CD4-positive, alpha-beta T cell (primary cell): ENCODE measurements around the gene SLC17A4. TPM values are rescaled to one million over a fixed set of nuclear protein-coding genes. Genes with fewer than 3 reads are reported as not detected.

ENCODE experiments used
- ATAC-seq: fragments of 200-7000 bp; cut with Tn5 transposase; one replicate; pipeline ENCODE4 v1.10.0; 2022; ENCODE audit warnings: mild to moderate bottlenecking; ENCODE audit not compliant: poor library complexity
- CTCF ChIA-PET: fragments of 350-600 bp; sonication (Branson Sonifier 250); formaldehyde crosslinking; loops from one replicate; lab custom pipeline; 2021; ENCODE audit warnings: antibody characterized with exemption, inconsistent platforms; lab: Charles Lee
- POLR2A ChIA-PET: fragments of 350-600 bp; sonication (Branson Sonifier 250); formaldehyde crosslinking; loops from one replicate; lab custom pipeline; 2021; ENCODE audit warnings: antibody characterized with exemption, inconsistent platforms; lab: Charles Lee
- DNase-seq, 14 experiments: peaks; one replicate each; pipeline ENCODE4 v3.0.0-alpha.2; 2013 to 2020; ENCODE audit warnings: mixed read lengths in 2 of 14
- H3K27ac ChIP-seq, 2 donors: one replicate each; pipeline versions ENCODE4 v1.5.1 to v1.7.0; 2013; ENCODE audit warnings: low read length in 2 of 2, low read depth in 1 of 2, mild to moderate bottlenecking in 1 of 2
- H3K27me3 ChIP-seq, 2 experiments: 1 replicate in 1 of 2; 2 replicates in 1 of 2; pipeline versions ENCODE4 v1.6.1 to v1.7.0; 2013; ENCODE audit warnings: low read length in 2 of 2, control low read depth in 1 of 2, mild to moderate bottlenecking in 1 of 2, moderate library complexity in 1 of 2; ENCODE audit not compliant: insufficient read depth in 2 of 2, control insufficient read depth in 1 of 2
- H3K36me3 ChIP-seq: one replicate; pipeline ENCODE4 v1.6.1; 2013; ENCODE audit warnings: low read length, control low read depth; ENCODE audit not compliant: insufficient read depth
- H3K4me1 ChIP-seq: one replicate; pipeline ENCODE4 v1.6.1; 2013; ENCODE audit warnings: low read length, control low read depth; ENCODE audit not compliant: insufficient read depth
- H3K4me3 ChIP-seq: one replicate; pipeline ENCODE4 v1.5.1; 2013; ENCODE audit warnings: mild to moderate bottlenecking, low read length, moderate library complexity
- H3K9me3 ChIP-seq, 2 experiments: 1 replicate in 1 of 2; 2 replicates in 1 of 2; pipeline versions ENCODE4 v1.6.1 to v1.7.0; 2013; ENCODE audit warnings: low read length in 2 of 2, mild to moderate bottlenecking in 2 of 2, control low read depth in 1 of 2, moderate library complexity in 1 of 2; ENCODE audit not compliant: control insufficient read depth in 1 of 2, insufficient read depth in 1 of 2
- H3K27ac Mint-ChIP-seq: one replicate; pipeline ENCODE4 v1.8.0; 2020; ENCODE audit warnings: mixed read lengths
- H3K27me3 Mint-ChIP-seq: one replicate; pipeline ENCODE4 v1.8.0; 2021; ENCODE audit warnings: mixed read lengths
- H3K36me3 Mint-ChIP-seq: one replicate; pipeline ENCODE4 v1.8.0; 2021; ENCODE audit warnings: low read depth, mixed read lengths
- H3K4me1 Mint-ChIP-seq: one replicate; pipeline ENCODE4 v1.8.0; 2021; ENCODE audit warnings: low read depth, mixed read lengths
- H3K4me3 Mint-ChIP-seq: one replicate; pipeline ENCODE4 v1.8.0; 2020; ENCODE audit warnings: mild to moderate bottlenecking, mixed read lengths
- H3K9me3 Mint-ChIP-seq: one replicate; pipeline ENCODE4 v1.8.0; 2020; ENCODE audit warnings: mixed read lengths
- intact Hi-C, 2 experiments: fragments of 100-400 bp; cut with DNase I in 1 of 2; cut with micrococcal nuclease in 1 of 2; formaldehyde crosslinking; loops; one replicate each; pipeline versions ENCODE4 v1.15.1 to v1.9.0; 2023 to 2025; cut with DNase I, micrococcal nuclease
- total RNA-seq, 174 experiments: library from RNA in 2 of 174; stranded (reverse) in 2 of 174; gene quantifications; one replicate each; pipeline ENCODE4 v1.2.3 and lab custom pipeline; 2021 to 2026
- TF ChIP-seq, protein P1 (sequence below): fragments of 200-600 bp; IDR thresholded peaks from one replicate; pipeline ENCODE4 v1.8.0; 2022; ENCODE audit warnings: antibody characterized with exemption, mild to moderate bottlenecking

Gene SLC17A4
- total RNA-seq, 2 experiments from 2014 or later: not detected

- Mint-ChIP-seq H3K4me3 (no peak overlapping the region), H3K36me3 (no peaks in the 10 kb centered on the region), H3K27ac (no peak overlapping the region), H3K9me3 (no peaks in the 10 kb centered on the region), H3K4me1 (no peaks in the 10 kb centered on the region), H3K27me3 (peaks cover 38% of the 10 kb centered on the region)
- Histone ChIP-seq H3K4me3 (no peak overlapping the region), H3K27ac (no peak overlapping the region), H3K4me1 (no peaks in the 10 kb centered on the region), H3K36me3 (no peaks in the 10 kb centered on the region), H3K27me3 (peaks cover 0 to 3% of the 10 kb centered on the region in 2 experiments), H3K9me3 (peaks cover 0 to 5% of the 10 kb centered on the region in 2 experiments)
- ATAC-seq (no peak), DNase-seq (no peak)
- TF ChIP-seq, protein P1, sequence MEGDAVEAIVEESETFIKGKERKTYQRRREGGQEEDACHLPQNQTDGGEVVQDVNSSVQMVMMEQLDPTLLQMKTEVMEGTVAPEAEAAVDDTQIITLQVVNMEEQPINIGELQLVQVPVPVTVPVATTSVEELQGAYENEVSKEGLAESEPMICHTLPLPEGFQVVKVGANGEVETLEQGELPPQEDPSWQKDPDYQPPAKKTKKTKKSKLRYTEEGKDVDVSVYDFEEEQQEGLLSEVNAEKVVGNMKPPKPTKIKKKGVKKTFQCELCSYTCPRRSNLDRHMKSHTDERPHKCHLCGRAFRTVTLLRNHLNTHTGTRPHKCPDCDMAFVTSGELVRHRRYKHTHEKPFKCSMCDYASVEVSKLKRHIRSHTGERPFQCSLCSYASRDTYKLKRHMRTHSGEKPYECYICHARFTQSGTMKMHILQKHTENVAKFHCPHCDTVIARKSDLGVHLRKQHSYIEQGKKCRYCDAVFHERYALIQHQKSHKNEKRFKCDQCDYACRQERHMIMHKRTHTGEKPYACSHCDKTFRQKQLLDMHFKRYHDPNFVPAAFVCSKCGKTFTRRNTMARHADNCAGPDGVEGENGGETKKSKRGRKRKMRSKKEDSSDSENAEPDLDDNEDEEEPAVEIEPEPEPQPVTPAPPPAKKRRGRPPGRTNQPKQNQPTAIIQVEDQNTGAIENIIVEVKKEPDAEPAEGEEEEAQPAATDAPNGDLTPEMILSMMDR: no peak
- CTCF ChIA-PET: no interaction called here
- POLR2A ChIA-PET: no interaction called here
- intact Hi-C loops: no loop called here
Measured at GRCh38 chr6:25801436-25801835, 46.9 kb downstream of the SLC17A4 start.

- peaks cover 0 to 3% of the 10 kb centered on the region in 2 experiments for H3K27me3 ChIP-seq
- Mint-ChIP-seq H3K36me3 (no peaks in the 10 kb centered on the region), H3K27me3 (peaks cover 38% of the 10 kb centered on the region), H3K9me3 (no peaks in the 10 kb centered on the region), H3K27ac (no peak overlapping the region), H3K4me1 (no peaks in the 10 kb centered on the region), H3K4me3 (no peak overlapping the region)
- H3K36me3 ChIP-seq: no peaks in the 10 kb centered on the region
- no peak for ATAC-seq
- peaks cover 0 to 5% of the 10 kb centered on the region in 2 experiments for H3K9me3 ChIP-seq
- no peak overlapping the region for H3K27ac ChIP-seq
- DNase-seq: no peak
- H3K4me1 ChIP-seq: no peaks in the 10 kb centered on the region
- intact Hi-C loops: no loop called here
- ChIA-PET POLR2A (no interaction called here), CTCF (no interaction called here)
- no peak overlapping the region for H3K4me3 ChIP-seq
- TF ChIP-seq, protein P1: no peak
Measured at GRCh38 chr6:25804804-25805203, 50.3 kb downstream of the SLC17A4 start.

DNA sequence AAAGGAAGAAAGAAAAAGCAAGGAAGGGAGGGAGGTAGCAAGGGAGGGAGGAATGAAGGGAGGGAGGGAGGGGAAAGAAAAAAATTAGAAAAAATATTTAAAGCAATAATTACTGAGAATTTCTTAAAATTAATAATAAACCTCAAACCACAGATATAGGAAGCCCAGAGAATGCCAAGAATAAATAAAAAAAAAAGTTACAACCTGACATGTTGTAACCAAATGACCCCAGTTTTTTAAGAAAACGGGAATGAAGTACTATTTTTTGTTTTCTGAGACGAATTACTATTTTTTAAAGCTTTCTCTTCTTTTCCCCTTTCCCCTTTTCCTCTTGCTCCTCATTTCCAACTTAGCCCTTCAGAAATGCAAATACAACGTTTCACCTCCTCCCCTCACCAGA lies 60.7 kb downstream of the SLC17A4 start:
- Histone ChIP-seq H3K9me3 (peaks cover 0 to 5% of the 10 kb centered on the region in 2 experiments), H3K4me1 (no peaks in the 10 kb centered on the region), H3K4me3 (no peak overlapping the region), H3K36me3 (no peaks in the 10 kb centered on the region), H3K27me3 (peaks cover 0 to 4% of the 10 kb centered on the region in 2 experiments), H3K27ac (no peak overlapping the region)
- ChIA-PET POLR2A (no interaction called here), CTCF (no interaction called here)
- H3K9me3 Mint-ChIP-seq: no peaks in the 10 kb centered on the region
- H3K4me1 Mint-ChIP-seq: no peaks in the 10 kb centered on the region
- TF ChIP-seq, protein P1: no peak
- H3K27me3 Mint-ChIP-seq: peaks cover 19% of the 10 kb centered on the region
- DNase-seq (no peak), ATAC-seq (no peak)
- no peaks in the 10 kb centered on the region for H3K36me3 Mint-ChIP-seq
- H3K27ac Mint-ChIP-seq: no peak overlapping the region
- H3K4me3 Mint-ChIP-seq: no peak overlapping the region
- intact Hi-C loops: no loop called here
